ENCODE data around the gene ANKRD2. TPM values are rescaled to one million over a fixed set of nuclear protein-coding genes. Genes with fewer than 3 reads are reported as not detected.
"Not testable (repeated sequence)": the region's sequence is repeated elsewhere in the genome, so short reads cannot be mapped to it uniquely, and the experiment has no call there.

ANKRD2 gene
- total RNA-seq, 1 experiment from 2014 or later: 0.98 TPM

DNA sequence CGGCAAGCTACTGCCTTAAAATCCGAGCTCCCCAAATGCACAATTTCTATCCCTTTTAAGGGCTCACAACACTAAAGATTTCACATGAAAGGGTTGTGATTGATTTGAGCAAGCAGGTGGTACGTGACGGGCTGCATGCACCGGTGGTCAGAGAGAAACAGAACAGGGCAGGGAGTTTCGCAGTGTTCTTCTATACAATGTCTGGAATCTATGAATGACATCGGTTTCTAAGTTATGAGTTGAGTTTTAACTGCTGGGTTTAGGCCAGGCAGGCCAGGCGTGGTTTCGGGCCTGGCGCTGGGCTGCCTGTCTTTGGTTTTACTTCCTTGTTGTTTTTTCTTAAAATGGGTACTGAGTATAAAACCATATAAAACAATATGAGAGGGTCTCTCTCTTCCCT lies 17.0 kb upstream of the ANKRD2 start:
- intact Hi-C loops (cut with micrococcal nuclease; ENCODE audit: unreplicated experiment); POLR2A ChIA-PET; CTCF ChIA-PET: not testable (repeated sequence)

DNA sequence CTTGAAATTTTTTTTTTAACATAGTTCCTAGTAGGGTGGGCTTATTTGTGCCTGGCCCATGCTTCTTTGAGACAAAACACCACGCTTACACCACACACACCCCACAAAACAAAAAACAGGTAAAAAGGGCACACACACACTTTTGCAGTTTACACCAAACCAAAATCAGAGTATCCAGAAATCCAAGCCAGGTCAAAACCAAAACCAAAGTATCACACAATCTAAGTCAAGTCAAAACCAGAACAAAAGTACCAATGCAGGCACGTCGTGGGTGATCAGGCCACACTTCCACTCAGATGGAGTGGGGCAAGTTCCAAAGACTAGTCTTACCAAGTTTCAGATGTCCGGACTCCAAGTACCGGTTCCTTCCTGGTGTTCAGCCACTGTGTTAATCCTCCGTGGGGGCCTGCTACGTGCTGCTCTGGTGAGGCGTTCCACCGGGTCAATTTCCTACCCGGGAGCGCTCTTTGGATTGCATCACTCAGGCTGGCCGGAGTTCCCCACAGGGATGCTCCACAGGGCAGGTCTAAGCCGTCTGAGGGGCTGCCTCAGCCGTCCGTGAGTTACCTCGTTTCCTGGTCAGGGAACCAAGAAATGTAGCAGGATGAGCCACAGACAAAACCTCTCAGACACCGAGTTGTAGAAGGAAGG lies 11.7 kb upstream of the ANKRD2 start:
- H3K27me3 ChIP-seq (ENCODE audit: control insufficient read depth, insufficient read depth, low read length); H3K36me3 ChIP-seq (ENCODE audit: control insufficient read depth, insufficient read depth, low read length); CTCF ChIA-PET; intact Hi-C loops (cut with micrococcal nuclease; ENCODE audit: unreplicated experiment); in situ Hi-C loops (cut with HindIII; ENCODE audit: low pct_unique_long_range_greater_than_20kb, low sequenced_read_pairs); H3K9me3 ChIP-seq (ENCODE audit: control insufficient read depth, insufficient read depth, low read depth, low read length); POLR2A ChIA-PET; H3K27ac ChIP-seq (ENCODE audit: low read length); H3K4me1 ChIP-seq (ENCODE audit: control insufficient read depth, insufficient read depth, low read length); ATAC-seq; DNase-seq (ENCODE audit: low read depth, low spot score); BruUV-seq (replicated peaks); H3K4me3 ChIP-seq (ENCODE audit: low read depth in 2 of 2, low read length in 2 of 2): not testable (repeated sequence)

More for the DNA sequence above, 17.0 kb upstream of the ANKRD2 start:
- H3K4me3 ChIP-seq (ENCODE audit: low read depth in 2 of 2, low read length in 2 of 2); BruUV-seq (replicated peaks); H3K36me3 ChIP-seq (ENCODE audit: control insufficient read depth, insufficient read depth, low read length); H3K9me3 ChIP-seq (ENCODE audit: control insufficient read depth, insufficient read depth, low read depth, low read length); ATAC-seq; H3K4me1 ChIP-seq (ENCODE audit: control insufficient read depth, insufficient read depth, low read length); DNase-seq (ENCODE audit: low read depth, low spot score); H3K27ac ChIP-seq (ENCODE audit: low read length); in situ Hi-C loops (cut with HindIII; ENCODE audit: low pct_unique_long_range_greater_than_20kb, low sequenced_read_pairs); H3K27me3 ChIP-seq (ENCODE audit: control insufficient read depth, insufficient read depth, low read length): not testable (repeated sequence)

DNA sequence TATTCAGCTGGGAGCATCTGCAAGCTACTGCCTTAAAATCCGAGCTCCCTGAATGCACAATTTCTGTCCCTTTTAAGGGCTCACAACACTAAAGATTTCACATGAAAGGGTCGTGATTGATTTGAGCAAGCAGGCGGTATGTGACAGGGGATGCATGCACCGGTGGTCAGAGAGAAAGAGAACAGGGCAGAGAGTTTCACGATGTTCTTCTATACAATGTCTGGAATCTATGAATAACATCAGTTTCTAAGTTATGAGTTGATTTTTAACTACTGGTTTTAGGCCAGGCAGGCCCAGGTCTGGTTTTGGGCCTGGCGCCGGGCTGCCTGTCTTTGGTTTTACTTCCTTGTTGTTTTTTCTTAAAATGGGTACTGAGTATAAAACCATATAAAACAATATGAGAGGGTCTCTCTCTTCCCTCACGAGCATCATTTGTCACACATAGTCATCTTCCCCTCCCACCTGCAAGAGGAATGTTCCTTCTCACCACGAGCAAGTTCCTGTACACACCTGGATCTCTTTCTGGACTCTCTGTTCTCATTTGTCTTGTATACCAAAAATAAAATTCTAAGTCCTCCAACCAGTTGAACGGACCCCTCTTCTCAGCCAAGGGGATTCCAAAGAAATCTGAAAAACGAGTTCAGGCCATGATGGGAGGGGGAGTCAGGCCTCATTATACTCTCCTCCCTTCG lies 11.0 kb upstream of the ANKRD2 start:
- H3K27me3 ChIP-seq (ENCODE audit: control insufficient read depth, insufficient read depth, low read length); POLR2A ChIA-PET; H3K9me3 ChIP-seq (ENCODE audit: control insufficient read depth, insufficient read depth, low read depth, low read length); BruUV-seq (replicated peaks); DNase-seq (ENCODE audit: low read depth, low spot score); H3K36me3 ChIP-seq (ENCODE audit: control insufficient read depth, insufficient read depth, low read length); H3K27ac ChIP-seq (ENCODE audit: low read length); ATAC-seq; in situ Hi-C loops (cut with HindIII; ENCODE audit: low pct_unique_long_range_greater_than_20kb, low sequenced_read_pairs); CTCF ChIA-PET; H3K4me3 ChIP-seq (ENCODE audit: low read depth in 2 of 2, low read length in 2 of 2); H3K4me1 ChIP-seq (ENCODE audit: control insufficient read depth, insufficient read depth, low read length); intact Hi-C loops (cut with micrococcal nuclease; ENCODE audit: unreplicated experiment): not testable (repeated sequence)

DNA sequence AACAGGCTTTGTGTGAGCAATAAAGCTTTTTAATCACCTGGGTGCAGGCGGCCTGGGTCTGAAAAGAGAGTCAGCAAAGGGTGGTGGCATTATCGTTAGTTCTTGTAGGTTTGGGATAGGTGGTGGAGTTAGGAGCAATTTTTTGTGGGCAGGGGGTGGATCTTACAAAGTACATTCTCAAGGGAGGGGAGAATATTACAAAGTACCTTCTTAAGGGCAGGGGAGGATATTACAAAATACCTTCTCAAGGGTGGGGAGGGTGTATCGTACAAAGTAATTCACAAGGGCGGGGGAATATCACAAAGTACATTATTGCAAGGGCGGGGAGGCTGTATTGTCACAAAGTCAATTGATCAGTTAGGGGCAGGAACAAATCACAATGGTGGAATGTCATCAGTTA lies 10.2 kb upstream of the ANKRD2 start:
- POLR2A ChIA-PET; H3K4me3 ChIP-seq (ENCODE audit: low read depth in 2 of 2, low read length in 2 of 2); H3K36me3 ChIP-seq (ENCODE audit: control insufficient read depth, insufficient read depth, low read length); BruUV-seq (replicated peaks); ATAC-seq; H3K27ac ChIP-seq (ENCODE audit: low read length); H3K4me1 ChIP-seq (ENCODE audit: control insufficient read depth, insufficient read depth, low read length); in situ Hi-C loops (cut with HindIII; ENCODE audit: low pct_unique_long_range_greater_than_20kb, low sequenced_read_pairs); H3K27me3 ChIP-seq (ENCODE audit: control insufficient read depth, insufficient read depth, low read length); intact Hi-C loops (cut with micrococcal nuclease; ENCODE audit: unreplicated experiment); DNase-seq (ENCODE audit: low read depth, low spot score); H3K9me3 ChIP-seq (ENCODE audit: control insufficient read depth, insufficient read depth, low read depth, low read length); CTCF ChIA-PET: not testable (repeated sequence)

DNA sequence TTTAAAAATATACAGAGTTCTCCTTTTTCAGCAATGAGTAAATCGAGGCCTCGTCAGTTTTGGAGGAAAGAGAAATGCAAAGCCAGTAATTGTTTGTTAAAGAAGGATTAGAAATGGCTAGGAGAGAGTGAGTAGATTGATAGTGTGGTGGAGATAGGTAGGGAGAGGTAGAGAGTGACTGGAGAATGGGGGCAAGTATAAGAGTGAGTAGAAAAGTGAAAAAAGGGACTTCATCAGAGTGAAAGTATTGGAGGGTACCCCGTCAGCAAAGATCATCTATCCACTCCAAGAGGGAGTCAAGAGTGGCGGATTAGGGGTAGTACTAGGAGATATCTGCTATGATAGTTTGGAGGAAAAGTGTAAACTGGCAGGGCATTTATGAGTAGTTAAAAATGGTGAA lies 9.2 kb upstream of the ANKRD2 start:
- no TSS peak for BruUV-seq (replicated peaks)
- Histone ChIP-seq H3K4me3 (ENCODE audit: low read depth in 2 of 2, low read length in 2 of 2) (no peak overlapping the region), H3K9me3 (ENCODE audit: control insufficient read depth, insufficient read depth, low read depth, low read length) (no peaks in the 10 kb centered on the region), H3K36me3 (ENCODE audit: control insufficient read depth, insufficient read depth, low read length) (no peaks in the 10 kb centered on the region; the same call in 1 of the 2 replicates), H3K27me3 (ENCODE audit: control insufficient read depth, insufficient read depth, low read length) (no peaks in the 10 kb centered on the region), H3K4me1 (ENCODE audit: control insufficient read depth, insufficient read depth, low read length) (0 out of 2 replicates have a peak, but pooled peaks cover 6% of the 10 kb centered on the region), H3K27ac (ENCODE audit: low read length) (no peak overlapping the region)
- CTCF ChIA-PET: no interaction called here
- intact Hi-C loops (cut with micrococcal nuclease; ENCODE audit: unreplicated experiment) (no loop called here), in situ Hi-C loops (cut with HindIII; ENCODE audit: low pct_unique_long_range_greater_than_20kb, low sequenced_read_pairs) (no loop called here)
- DNase-seq (ENCODE audit: low read depth, low spot score) (no peak), ATAC-seq (no peak)
- no peak for TF ChIP-seq SIN3A (IDR thresholded peaks at IDR 0.05; ENCODE audit: borderline replicate concordance, insufficient read depth, low read depth, low read length)
- TF ChIP-seq, protein P1, sequence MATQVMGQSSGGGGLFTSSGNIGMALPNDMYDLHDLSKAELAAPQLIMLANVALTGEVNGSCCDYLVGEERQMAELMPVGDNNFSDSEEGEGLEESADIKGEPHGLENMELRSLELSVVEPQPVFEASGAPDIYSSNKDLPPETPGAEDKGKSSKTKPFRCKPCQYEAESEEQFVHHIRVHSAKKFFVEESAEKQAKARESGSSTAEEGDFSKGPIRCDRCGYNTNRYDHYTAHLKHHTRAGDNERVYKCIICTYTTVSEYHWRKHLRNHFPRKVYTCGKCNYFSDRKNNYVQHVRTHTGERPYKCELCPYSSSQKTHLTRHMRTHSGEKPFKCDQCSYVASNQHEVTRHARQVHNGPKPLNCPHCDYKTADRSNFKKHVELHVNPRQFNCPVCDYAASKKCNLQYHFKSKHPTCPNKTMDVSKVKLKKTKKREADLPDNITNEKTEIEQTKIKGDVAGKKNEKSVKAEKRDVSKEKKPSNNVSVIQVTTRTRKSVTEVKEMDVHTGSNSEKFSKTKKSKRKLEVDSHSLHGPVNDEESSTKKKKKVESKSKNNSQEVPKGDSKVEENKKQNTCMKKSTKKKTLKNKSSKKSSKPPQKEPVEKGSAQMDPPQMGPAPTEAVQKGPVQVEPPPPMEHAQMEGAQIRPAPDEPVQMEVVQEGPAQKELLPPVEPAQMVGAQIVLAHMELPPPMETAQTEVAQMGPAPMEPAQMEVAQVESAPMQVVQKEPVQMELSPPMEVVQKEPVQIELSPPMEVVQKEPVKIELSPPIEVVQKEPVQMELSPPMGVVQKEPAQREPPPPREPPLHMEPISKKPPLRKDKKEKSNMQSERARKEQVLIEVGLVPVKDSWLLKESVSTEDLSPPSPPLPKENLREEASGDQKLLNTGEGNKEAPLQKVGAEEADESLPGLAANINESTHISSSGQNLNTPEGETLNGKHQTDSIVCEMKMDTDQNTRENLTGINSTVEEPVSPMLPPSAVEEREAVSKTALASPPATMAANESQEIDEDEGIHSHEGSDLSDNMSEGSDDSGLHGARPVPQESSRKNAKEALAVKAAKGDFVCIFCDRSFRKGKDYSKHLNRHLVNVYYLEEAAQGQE (IDR thresholded peaks at IDR 0.05; ENCODE audit: insufficient read depth in 1 of 2, low read depth in 2 of 2, low read length in 1 of 2): no peak
- TF ChIP-seq POLR2AphosphoS5 (IDR thresholded peaks at IDR 0.05; ENCODE audit: low read depth, low read length): no peak
- POLR2A ChIA-PET: no interaction called here

Data from Panc1 (cell line).